ENCODE data around the gene OGDHL.

Gene OGDHL

DNA sequence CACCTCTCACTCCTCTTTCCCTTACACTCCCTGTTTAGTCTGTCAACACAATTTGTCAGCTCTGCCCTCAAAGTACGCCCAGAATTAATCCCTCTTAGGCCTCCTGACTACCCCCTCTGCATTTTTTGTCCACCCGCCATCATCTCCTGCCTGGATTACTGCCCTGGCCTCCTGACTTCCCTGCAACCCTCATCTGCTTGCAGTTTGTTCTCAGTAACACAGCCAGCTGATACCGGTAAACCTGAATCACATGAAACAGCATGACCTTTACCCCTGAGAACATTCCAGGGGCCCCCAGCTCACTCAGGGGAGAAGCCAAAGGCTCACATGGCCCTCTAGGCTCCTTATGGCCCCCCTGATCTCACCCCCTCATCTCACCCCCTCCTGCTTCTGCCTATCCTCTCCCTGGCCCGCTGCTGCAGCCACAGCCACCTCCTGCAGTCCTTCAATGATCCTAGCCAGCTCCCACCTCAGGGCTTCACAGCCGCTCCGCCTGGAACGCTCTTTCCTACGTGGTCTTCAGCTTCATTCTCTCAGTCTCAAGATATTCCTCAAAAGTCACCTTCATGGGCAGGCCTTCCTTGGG lies 73.8 kb downstream of the OGDHL start:
- no peak for DNase-seq

DNA sequence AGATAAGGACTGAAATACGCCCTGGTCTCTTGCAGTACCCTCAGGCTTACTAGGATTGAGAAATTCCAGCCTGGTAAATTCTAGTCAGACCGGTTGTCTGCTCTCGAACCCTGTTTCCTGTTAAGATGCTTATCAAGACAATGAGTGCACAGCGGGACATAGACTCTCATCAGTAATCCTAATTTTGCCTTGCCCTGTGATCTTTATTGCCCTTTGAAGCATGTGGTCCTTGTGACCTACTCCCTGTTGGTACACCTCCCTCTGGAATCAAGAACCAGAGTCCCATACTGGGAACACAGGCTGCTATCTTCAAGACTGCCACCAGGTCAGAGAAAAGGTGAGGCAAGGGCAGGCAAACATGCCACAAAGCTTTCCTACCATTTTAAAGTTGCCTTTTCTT lies 75.5 kb downstream of the OGDHL start:
- no peak for DNase-seq
